Spleen (tissue), 11 donors: ENCODE measurements around the gene GSTM5. TPM values are rescaled to one million over a fixed set of nuclear protein-coding genes. Genes with fewer than 3 reads are reported as not detected.
A peak's percentile ranks its signal among the peaks of the same experiment; 100 is the strongest.
"Not testable (repeated sequence)": the region's sequence is repeated elsewhere in the genome, so short reads cannot be mapped to it uniquely, and the experiment has no call there.

Experiments
- DNase-seq: peaks from one replicate; pipeline ENCODE4 v3.0.0-alpha.2; 2020
- H3K27ac ChIP-seq, 8 donors: fragments of 200-600 bp; sonication (generic) in 7 of 8; 1 replicate in 4 of 8; 2 replicates in 4 of 8; pipeline versions ENCODE4 v1.5.0 to v1.8.0; 2016 to 2021; ENCODE audit warnings: inconsistent platforms in 4 of 8, mild to moderate bottlenecking in 4 of 8, moderate library complexity in 1 of 8
- H3K27me3 ChIP-seq, 7 donors: fragments of 200-600 bp; sonication (generic) in 6 of 7; replicated peaks in 1 of 7; 1 replicate in 4 of 7; 2 replicates in 3 of 7; pipeline versions ENCODE4 v1.5.0 to v1.8.0; 2016 to 2021; ENCODE audit warnings: inconsistent platforms in 3 of 7, mild to moderate bottlenecking in 1 of 7
- H3K36me3 ChIP-seq, 6 donors: fragments of 200-600 bp; sonication (generic) in 5 of 6; 1 replicate in 4 of 6; 2 replicates in 2 of 6; pipeline versions ENCODE4 v1.5.0 to v1.8.0; 2016 to 2021; ENCODE audit warnings: inconsistent platforms in 2 of 6
- H3K4me1 ChIP-seq, 6 donors: fragments of 200-600 bp; sonication (generic) in 5 of 6; 1 replicate in 3 of 6; 2 replicates in 3 of 6; pipeline versions ENCODE4 v1.5.0 to v1.8.0; 2016 to 2021; ENCODE audit warnings: inconsistent platforms in 3 of 6
- H3K4me3 ChIP-seq, 8 donors: fragments of 200-600 bp; sonication (generic) in 7 of 8; 1 replicate in 4 of 8; 2 replicates in 4 of 8; pipeline versions ENCODE4 v1.5.0 to v1.8.0; 2016 to 2021; ENCODE audit warnings: inconsistent platforms in 4 of 8, mild to moderate bottlenecking in 4 of 8, moderate library complexity in 2 of 8
- H3K9me3 ChIP-seq, 8 donors: fragments of 200-600 bp; sonication (generic) in 7 of 8; 1 replicate in 4 of 8; 2 replicates in 4 of 8; pipeline versions ENCODE4 v1.5.0 to v1.8.0; 2016 to 2021; ENCODE audit warnings: inconsistent platforms in 4 of 8
- POLR2A ChIP-seq, 3 donors: fragments of 450-650 bp; IDR thresholded peaks; one replicate each; pipeline ENCODE4 v1.5.1; 2017; ENCODE audit warnings: antibody characterized with exemption in 3 of 3, mild to moderate bottlenecking in 1 of 3
- POLR2AphosphoS5 ChIP-seq, 3 donors: sonication (generic); formaldehyde crosslinking; IDR thresholded peaks; one replicate each; pipeline ENCODE4 v1.5.1; 2017; ENCODE audit warnings: antibody characterized with exemption in 3 of 3
- WGBS, 5 donors: extraction: QIAGEN DNeasy Blood & Tissue Kit in 3 of 5; methylation state at CpG; one replicate each; pipeline versions ENCODE4 v1.1.5 to v1.1.7; 2013 to 2018; 5-methylcytosine and 5-hydroxymethylcytosine counted together
- intact Hi-C: fragments of 100-400 bp; cut with DNase I; formaldehyde crosslinking; loops from one replicate; pipeline ENCODE4 v1.15.0; 2023; ENCODE audit warnings: low total_unique reads
- polyA plus RNA-seq, 3 donors: library from polyadenylated mRNA; stranded (reverse); fragments of 200-250 nt; gene quantifications; one replicate each; pipeline ENCODE4 v1.2.1, GENCODE V29; 2013
- total RNA-seq, 7 donors: library from RNA; depleted of rRNA in 3 of 7; stranded (reverse); fragments of >200 nt in 3 of 7; fragmentation: NEBNext Ultra II Directional in 4 of 7; extraction: Animal tissue kit (Norgen Biotek cat#: 25700) in 4 of 7; gene quantifications; one replicate each; pipeline versions ENCODE4 v1.1.0 to v1.2.1, GENCODE V29; 2016 to 2021
- TF ChIP-seq, protein P1 (sequence below), 11 experiments: fragments of 200-600 bp in 7 of 11; fragments of 450-650 bp in 4 of 11; sonication (generic) in 4 of 11; IDR thresholded peaks in 8 of 11; conservative IDR thresholded peaks in 3 of 11; 1 replicate in 7 of 11; 2 replicates in 4 of 11; pipeline versions ENCODE4 v1.4.0 to v1.8.0; 2016 to 2021; ENCODE audit warnings: antibody characterized with exemption in 11 of 11, inconsistent platforms in 4 of 11, mild to moderate bottlenecking in 1 of 11
- donor health status: healthy with polysubstance abuse.
- donor health status: DM: no; HTN: no; CAD: no; lungs with moderate emphysema.
- donor health status: DM: no; HTN: no; CAD: no.
- donor health status: Bipolar disorder and iron deficiency.
- donor health status: healthy.
- donor health status: DM: no; HTN: no; CAD: no.
- donor health status: DM: yes; HTN: yes; CAD: no.

The GSTM5 gene
- total and polyA plus RNA-seq, 10 donors, result 1.4 to 13.1 (median 3.5) TPM

DNA sequence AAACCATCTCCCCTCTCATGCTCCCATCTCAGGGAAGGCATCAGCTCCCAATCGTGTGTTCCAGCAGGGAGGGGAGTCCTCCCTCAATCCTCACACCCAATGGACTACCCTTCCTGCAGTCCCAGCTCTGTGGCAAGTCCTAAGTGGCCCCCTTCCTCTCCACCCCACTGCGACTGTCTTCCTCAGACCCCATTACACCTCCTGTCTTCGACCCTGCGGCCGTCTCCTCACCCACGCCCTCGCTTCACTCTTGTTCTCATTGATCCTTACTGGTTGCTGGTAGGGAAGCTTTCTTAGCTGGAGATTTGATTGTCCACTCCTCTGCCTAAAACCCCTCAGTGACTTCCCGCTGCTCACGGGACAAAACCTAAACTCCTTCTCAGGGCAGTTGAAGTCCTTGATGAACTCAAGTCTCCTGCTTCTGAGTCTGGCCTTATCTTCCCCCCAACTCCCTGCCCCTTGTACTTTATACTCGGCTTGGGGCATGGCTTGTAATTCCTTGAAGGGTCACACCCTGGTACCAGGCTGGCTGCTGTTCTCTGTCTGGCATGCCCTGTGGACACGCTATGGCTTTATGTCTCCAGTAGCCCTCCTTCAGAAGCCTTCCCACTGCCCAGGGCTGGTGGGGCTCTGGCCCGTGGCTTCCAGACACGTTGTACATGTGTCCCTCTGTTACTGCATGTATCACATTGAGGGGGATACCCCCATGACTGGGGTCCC is 54.0 kb downstream of the GSTM5 start:
- DNase-seq, result peak; percentile 61
- WGBS, 5 donors, result 71 to 86% (median 79%) methylated on average over 13 of the region's 13 CpGs
- Histone ChIP-seq H3K27me3 (no peaks in the 10 kb centered on the region), H3K4me3 (no peak overlapping the region), H3K9me3 (no peaks in the 10 kb centered on the region), H3K36me3 (no peaks in the 10 kb centered on the region), H3K27ac (no peak overlapping the region), H3K4me1 (peaks cover 0 to 21% (median 5%) of the 10 kb centered on the region in 6 donors)
- TF ChIP-seq, protein P1, sequence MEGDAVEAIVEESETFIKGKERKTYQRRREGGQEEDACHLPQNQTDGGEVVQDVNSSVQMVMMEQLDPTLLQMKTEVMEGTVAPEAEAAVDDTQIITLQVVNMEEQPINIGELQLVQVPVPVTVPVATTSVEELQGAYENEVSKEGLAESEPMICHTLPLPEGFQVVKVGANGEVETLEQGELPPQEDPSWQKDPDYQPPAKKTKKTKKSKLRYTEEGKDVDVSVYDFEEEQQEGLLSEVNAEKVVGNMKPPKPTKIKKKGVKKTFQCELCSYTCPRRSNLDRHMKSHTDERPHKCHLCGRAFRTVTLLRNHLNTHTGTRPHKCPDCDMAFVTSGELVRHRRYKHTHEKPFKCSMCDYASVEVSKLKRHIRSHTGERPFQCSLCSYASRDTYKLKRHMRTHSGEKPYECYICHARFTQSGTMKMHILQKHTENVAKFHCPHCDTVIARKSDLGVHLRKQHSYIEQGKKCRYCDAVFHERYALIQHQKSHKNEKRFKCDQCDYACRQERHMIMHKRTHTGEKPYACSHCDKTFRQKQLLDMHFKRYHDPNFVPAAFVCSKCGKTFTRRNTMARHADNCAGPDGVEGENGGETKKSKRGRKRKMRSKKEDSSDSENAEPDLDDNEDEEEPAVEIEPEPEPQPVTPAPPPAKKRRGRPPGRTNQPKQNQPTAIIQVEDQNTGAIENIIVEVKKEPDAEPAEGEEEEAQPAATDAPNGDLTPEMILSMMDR (IDR thresholded peaks at IDR 0.05 in 8 of 11, conservative IDR thresholded peaks at IDR 0.05 in 3 of 11), result no peak
- no peak for TF ChIP-seq POLR2AphosphoS5 (IDR thresholded peaks at IDR 0.05)
- TF ChIP-seq POLR2A (IDR thresholded peaks at IDR 0.05), result no peak
- intact Hi-C loops, result no loop called here

DNA sequence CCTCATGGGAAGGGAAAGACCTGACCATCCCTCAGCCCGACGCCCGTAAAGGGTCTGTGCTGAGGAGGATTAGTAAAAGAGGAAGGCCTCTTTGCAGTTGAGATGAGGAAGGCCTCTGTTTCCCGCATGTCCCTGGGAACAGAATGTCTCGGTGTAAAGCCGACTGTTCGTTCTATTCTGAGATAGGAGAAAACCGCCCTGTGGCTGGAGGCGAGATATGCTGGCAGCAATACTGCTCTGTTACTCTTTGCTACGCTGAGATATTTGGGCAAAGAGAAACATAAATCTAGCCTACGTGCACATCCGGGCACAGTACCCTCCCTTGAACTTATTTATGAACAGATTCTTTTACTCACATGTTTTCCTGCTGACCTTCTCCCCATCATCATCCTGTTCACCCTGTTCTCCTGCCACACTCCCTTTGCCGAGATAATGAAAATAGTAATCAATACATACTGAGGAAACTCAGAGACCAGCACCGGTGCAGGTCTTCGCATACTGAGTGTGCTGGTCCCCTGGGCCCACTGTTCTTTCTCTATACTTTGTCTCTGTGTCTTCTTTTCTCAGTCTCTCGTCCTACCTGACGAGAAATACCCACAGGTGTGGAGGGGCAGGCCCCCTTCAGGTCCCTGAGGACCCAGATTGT is 55.1 kb downstream of the GSTM5 start:
- H3K27me3 ChIP-seq, H3K9me3 ChIP-seq, intact Hi-C loops, H3K27ac ChIP-seq, H3K36me3 ChIP-seq, H3K4me3 ChIP-seq: not testable (repeated sequence)
- peaks cover 0 to 21% (median 5%) of the 10 kb centered on the region in 6 donors for H3K4me1 ChIP-seq
- 62 to 81% (median 73%) methylated on average over 17 of the region's 17 CpGs for WGBS, 5 donors
- peak; percentile 41 for DNase-seq

Other genes with a start within 250 kb of the GSTM5 start
- gene SYPL2, start 245.7 kb upstream of the GSTM5 start, total RNA-seq, result 1 to 10 TPM in 5 of 7 donors, under 1 TPM in 2; 0.46 to 2.5 (median 1.3) TPM
- gene SYPL2, start 245.7 kb upstream of the GSTM5 start, polyA plus RNA-seq, result under 1 TPM; 0.26 to 0.51 (median 0.41) TPM
- 10 to 100 TPM in 2 of 7 donors, 1 to 10 TPM in 5; 7.9 to 11.9 (median 8.7) TPM for gene ATXN7L2, start 228.3 kb upstream of the GSTM5 start, total RNA-seq
- gene ATXN7L2, start 228.3 kb upstream of the GSTM5 start, polyA plus RNA-seq, result 10 to 100 TPM in 2 of 3 donors, 1 to 10 TPM in 1; 7.1 to 16.8 (median 12.2) TPM
- gene CYB561D1, start 218.2 kb upstream of the GSTM5 start, total RNA-seq, result 10 to 100 TPM in 6 of 7 donors, 1 to 10 TPM in 1; 8.6 to 17.6 (median 13.7) TPM
- 1 to 10 TPM; 4.5 to 8.0 (median 6.0) TPM for gene CYB561D1, start 218.2 kb upstream of the GSTM5 start, polyA plus RNA-seq
- 1 to 10 TPM; 3.7 to 8.5 (median 6.0) TPM for gene AMIGO1, start 202.5 kb upstream of the GSTM5 start, total RNA-seq
- under 1 TPM; 0.57 to 0.99 (median 0.67) TPM for gene AMIGO1, start 202.5 kb upstream of the GSTM5 start, polyA plus RNA-seq
- not detected for gene GPR61, start 172.4 kb upstream of the GSTM5 start, total RNA-seq
- not detected for gene GPR61, start 172.4 kb upstream of the GSTM5 start, polyA plus RNA-seq
- gene GNAI3, start 163.6 kb upstream of the GSTM5 start, total RNA-seq, result 10 to 100 TPM in 4 of 7 donors, 1 to 10 TPM in 3; 7.4 to 11.4 (median 10.4) TPM
- gene GNAI3, start 163.6 kb upstream of the GSTM5 start, polyA plus RNA-seq, result 1 to 10 TPM; 1.8 to 3.3 (median 2.7) TPM
- gene GNAT2, start 92.6 kb upstream of the GSTM5 start, total RNA-seq, result under 1 TPM in 2 of 7 donors, not detected in 5; 0.59 to 0.92 TPM
- gene GNAT2, start 92.6 kb upstream of the GSTM5 start, polyA plus RNA-seq, result under 1 TPM in 1 of 3 donors, not detected in 2; 0.08 TPM
- 100 to 1,000 TPM; 112 to 193 (median 170) TPM for gene AMPD2, start 92.4 kb upstream of the GSTM5 start, total RNA-seq
- gene AMPD2, start 92.4 kb upstream of the GSTM5 start, polyA plus RNA-seq, result 10 to 100 TPM; 25.2 to 66.1 (median 60.3) TPM
- 10 to 100 TPM; 23.4 to 53.8 (median 33.8) TPM for gene GSTM4, start 56.2 kb upstream of the GSTM5 start, total RNA-seq
- 10 to 100 TPM; 14.8 to 37.8 (median 16.5) TPM for gene GSTM4, start 56.2 kb upstream of the GSTM5 start, polyA plus RNA-seq
- 100 to 1,000 TPM in 1 of 7 donors, 10 to 100 TPM in 6; 34.8 to 100 (median 52.2) TPM for gene GSTM2, start 44.2 kb upstream of the GSTM5 start, total RNA-seq
- 10 to 100 TPM; 26.2 to 80.9 (median 67.9) TPM for gene GSTM2, start 44.2 kb upstream of the GSTM5 start, polyA plus RNA-seq
- gene GSTM1, start 24.4 kb upstream of the GSTM5 start, total RNA-seq, result 10 to 100 TPM in 4 of 7 donors, not detected in 3; 40.8 to 98.6 (median 65.9) TPM
- gene GSTM1, start 24.4 kb upstream of the GSTM5 start, polyA plus RNA-seq, result 10 to 100 TPM in 2 of 3 donors, under 1 TPM in 1; 0.47 to 74.4 (median 41.6) TPM
- 10 to 100 TPM in 6 of 7 donors, 1 to 10 TPM in 1; 8.9 to 42.4 (median 21.9) TPM for gene GSTM3, start 28.8 kb downstream of the GSTM5 start, total RNA-seq
- gene GSTM3, start 28.8 kb downstream of the GSTM5 start, polyA plus RNA-seq, result 10 to 100 TPM; 11.2 to 44.0 (median 16.9) TPM
- 1 to 10 TPM in 1 of 7 donors, not detected in 6; 1.2 TPM for gene EPS8L3, start 51.7 kb downstream of the GSTM5 start, total RNA-seq
- not detected for gene EPS8L3, start 51.7 kb downstream of the GSTM5 start, polyA plus RNA-seq
- gene CSF1, start 198.6 kb downstream of the GSTM5 start, total RNA-seq, result 100 to 1,000 TPM in 4 of 7 donors, 10 to 100 TPM in 3; 54.2 to 207 (median 112) TPM
- gene CSF1, start 198.6 kb downstream of the GSTM5 start, polyA plus RNA-seq, result 10 to 100 TPM in 1 of 3 donors, 1 to 10 TPM in 2; 5.8 to 17.3 (median 8.1) TPM